ENCODE measurements around the gene MUC2. TPM values are rescaled to one million over a fixed set of nuclear protein-coding genes. Genes with fewer than 3 reads are reported as not detected.

Gene MUC2
- total RNA-seq, 2 experiments from 2014 or later: not detected

DNA sequence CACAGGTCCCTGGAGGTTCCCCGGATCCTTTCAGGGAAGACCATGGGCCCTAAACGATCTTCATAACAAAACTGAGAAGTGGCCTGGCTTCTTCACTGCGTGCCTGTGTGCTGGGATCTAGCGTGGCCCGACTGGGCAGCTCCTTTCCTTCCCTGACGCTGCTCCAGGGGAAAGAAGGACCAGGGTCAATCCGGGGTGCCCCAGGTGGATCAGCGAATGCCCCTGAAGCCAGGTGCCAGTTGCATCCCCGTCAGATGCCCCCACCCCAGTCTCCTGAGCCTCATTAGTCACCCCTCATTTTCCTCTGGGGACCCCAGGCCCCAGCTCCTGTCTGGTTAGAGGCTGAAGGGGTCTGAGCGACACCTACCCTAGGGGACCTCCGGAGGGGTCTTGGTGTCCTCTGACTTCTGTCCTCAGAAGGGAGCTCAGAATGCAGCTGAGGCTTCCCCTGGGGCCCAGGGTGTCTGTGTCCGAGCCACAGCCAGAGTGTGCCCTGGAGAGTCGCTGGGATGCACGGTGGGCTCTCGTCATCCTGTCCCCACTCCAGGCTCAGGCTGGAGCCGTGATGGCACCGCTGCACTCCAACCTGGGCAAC is 19.5 kb upstream of the MUC2 start:
- no peak for ATAC-seq
- DNase-seq: no peak
- Mint-ChIP-seq H3K27me3 (no peaks in the 10 kb centered on the region), H3K9me3 (ENCODE audit: low read depth) (no peaks in the 10 kb centered on the region), H3K4me1 (no peaks in the 10 kb centered on the region), H3K4me3 (no peak overlapping the region), H3K27ac (no peak overlapping the region), H3K36me3 (ENCODE audit: low read depth) (no peaks in the 10 kb centered on the region)
- intact Hi-C loops (cut with DNase I, micrococcal nuclease): no loop called here
- CTCF ChIA-PET: no interaction called here
- POLR2A ChIA-PET: no interaction called here

DNA sequence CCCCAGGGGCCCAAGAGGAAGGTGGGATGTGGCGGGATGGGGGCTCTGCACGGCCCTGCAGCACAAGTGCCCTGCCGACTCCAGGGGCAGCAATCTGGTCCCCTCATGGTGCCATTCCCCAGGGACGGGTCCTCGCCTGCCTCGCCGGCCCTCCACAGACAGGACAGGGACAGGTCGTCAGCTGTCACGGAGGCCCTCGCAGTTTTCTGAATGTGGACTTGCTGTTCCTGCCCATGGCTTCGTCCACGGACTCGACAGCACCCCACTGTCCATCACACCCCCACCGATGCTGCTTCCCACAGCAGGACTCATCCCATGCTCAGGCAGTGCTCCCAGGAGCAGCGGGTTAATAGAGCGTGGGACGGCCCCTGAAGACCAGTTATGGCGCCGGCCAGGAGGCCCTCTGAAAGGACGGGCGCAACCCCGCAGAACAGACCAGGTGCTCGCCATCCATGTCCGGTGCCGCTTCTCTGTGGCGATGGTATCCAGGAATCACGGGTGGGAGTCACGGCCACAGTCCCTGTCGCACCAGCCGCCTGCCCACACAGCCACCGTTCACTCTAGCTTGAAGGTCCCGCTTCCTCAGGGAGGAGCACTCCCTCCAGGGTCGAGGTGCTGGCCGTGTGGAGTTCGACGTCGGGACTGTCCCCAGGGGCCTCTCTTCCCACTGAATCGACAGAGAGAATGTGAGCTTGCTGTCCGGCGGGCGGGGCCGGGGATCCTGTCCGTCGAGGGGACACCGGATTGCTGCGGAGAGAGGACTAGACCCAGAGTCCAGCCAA is 18.5 kb upstream of the MUC2 start:
- Mint-ChIP-seq H3K4me3 (no peak overlapping the region), H3K27me3 (no peaks in the 10 kb centered on the region), H3K36me3 (ENCODE audit: low read depth) (no peaks in the 10 kb centered on the region), H3K9me3 (ENCODE audit: low read depth) (no peaks in the 10 kb centered on the region), H3K4me1 (no peaks in the 10 kb centered on the region), H3K27ac (no peak overlapping the region)
- POLR2A ChIA-PET: no interaction called here
- CTCF ChIA-PET: no interaction called here
- no peak for DNase-seq
- no peak for ATAC-seq
- intact Hi-C loops (cut with DNase I, micrococcal nuclease): no loop called here

DNA sequence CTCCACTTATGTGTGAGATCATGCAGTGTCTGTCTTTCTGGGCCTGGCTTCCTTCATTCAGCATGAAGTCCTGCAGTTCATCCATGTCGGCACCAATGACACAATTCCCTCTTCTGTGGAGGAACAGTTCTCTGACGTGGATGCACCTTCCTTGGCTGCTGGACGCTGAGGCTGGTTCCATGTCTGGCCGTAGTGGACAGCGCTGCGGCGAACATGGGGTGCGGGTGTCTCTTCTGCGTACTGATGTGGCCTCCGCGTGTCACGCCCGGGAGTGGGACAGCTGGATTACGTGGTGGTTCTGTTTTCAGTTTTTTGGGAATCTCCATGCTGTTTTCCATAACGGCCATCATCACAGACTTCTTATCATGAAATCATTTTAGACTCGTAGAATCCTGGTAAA is 16.9 kb upstream of the MUC2 start:
- Mint-ChIP-seq H3K9me3 (ENCODE audit: low read depth) (peaks cover 4% of the 10 kb centered on the region), H3K36me3 (ENCODE audit: low read depth) (no peaks in the 10 kb centered on the region), H3K4me3 (no peak overlapping the region), H3K4me1 (peaks cover 4% of the 10 kb centered on the region), H3K27me3 (peaks cover 4% of the 10 kb centered on the region), H3K27ac (no peak overlapping the region)
- intact Hi-C loops (cut with DNase I, micrococcal nuclease): no loop called here
- no peak for ATAC-seq
- CTCF ChIA-PET: no interaction called here
- DNase-seq: no peak
- POLR2A ChIA-PET: no interaction called here

DNA sequence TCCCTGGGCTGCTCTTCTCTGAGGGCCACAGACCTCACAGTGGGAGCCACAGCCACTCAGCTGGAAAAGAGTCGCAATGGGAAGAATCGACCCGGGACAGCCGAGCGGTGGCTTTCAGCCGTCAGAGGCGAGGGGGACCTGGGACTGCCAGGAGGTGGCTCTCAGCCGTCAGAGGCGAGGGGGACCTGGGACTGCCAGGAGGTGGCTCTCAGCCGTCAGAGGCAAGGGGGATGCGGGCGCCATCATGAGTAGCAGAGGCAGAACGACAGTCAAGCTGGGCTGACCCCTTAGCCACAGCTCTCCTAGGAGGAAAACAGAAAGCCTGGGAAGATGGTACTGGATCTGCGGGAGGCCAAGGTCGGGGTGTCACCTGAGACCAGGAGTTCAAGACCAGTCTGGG is 14.9 kb upstream of the MUC2 start:
- peaks cover 18% of the 10 kb centered on the region for H3K4me1 Mint-ChIP-seq
- H3K4me3 Mint-ChIP-seq: no peak overlapping the region
- no peak overlapping the region for H3K27ac Mint-ChIP-seq
- intact Hi-C loops (cut with DNase I, micrococcal nuclease): no loop called here
- H3K27me3 Mint-ChIP-seq: peaks cover 7% of the 10 kb centered on the region
- H3K36me3 Mint-ChIP-seq (ENCODE audit: low read depth): no peaks in the 10 kb centered on the region
- DNase-seq: no peak
- ATAC-seq: no peak
- ChIA-PET POLR2A (no interaction called here), CTCF (no interaction called here)
- peaks cover 4% of the 10 kb centered on the region for H3K9me3 Mint-ChIP-seq (ENCODE audit: low read depth)

DNA sequence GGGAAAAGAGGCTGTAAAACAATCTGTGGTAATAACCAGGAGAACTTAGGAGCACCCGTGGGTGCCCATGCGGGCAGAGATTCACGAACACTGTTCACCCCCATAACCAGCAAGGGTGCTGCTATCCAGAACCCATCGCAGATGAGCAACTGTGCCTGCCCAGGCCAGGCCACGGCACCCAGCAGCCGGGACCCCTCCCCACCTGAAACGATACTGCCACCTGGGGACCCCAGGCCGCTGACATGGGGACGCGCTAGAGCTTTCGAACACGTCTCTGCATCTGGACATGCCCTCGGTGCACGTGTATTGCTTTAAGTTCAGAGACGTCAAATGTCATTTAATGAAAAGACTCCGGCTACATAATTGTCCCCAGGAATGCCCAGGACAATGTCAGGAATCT is 14.3 kb upstream of the MUC2 start:
- no peak for ATAC-seq
- Mint-ChIP-seq H3K9me3 (ENCODE audit: low read depth) (peaks cover 4% of the 10 kb centered on the region), H3K27me3 (peaks cover 7% of the 10 kb centered on the region), H3K36me3 (ENCODE audit: low read depth) (no peaks in the 10 kb centered on the region), H3K27ac (no peak overlapping the region), H3K4me1 (peaks cover 18% of the 10 kb centered on the region), H3K4me3 (no peak overlapping the region)
- intact Hi-C loops (cut with DNase I, micrococcal nuclease): no loop called here
- ChIA-PET POLR2A (no interaction called here), CTCF (no interaction called here)
- DNase-seq: no peak

DNA sequence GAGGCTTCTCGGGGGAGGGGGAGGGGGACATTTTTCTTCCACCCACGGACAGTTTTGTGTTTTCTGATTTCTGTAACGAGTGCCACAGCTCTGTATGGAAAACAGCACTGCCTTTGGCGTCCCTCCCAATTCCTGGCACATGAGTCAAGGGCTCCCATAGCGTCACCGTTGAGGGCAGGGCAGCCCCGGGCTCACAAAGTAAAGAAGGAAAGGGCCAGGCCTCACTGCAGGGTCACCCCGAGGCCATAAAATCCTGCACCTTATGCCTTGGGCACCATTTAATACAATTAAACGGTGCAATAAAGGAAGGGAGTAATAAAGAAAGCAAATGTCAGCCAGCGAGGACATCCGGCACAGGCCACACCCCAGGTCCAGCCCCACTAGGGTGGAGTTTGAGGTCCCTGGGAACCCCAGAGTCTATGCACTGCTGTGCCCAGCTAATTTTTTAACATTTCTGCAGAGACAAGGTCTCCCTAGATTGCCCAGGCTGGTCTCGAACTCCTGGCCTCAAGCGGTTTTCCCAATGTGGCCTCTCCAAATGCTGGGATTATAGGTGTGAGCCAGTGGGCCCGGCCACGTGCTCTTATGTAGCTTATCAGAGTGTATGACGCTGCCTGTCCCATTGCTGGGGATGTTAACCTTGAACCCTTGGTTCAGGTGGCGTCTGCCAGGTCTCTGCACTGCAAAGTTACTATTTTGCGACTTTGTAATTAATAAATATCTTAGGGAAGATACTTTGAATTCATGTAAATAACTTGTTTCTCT is 13.6 kb upstream of the MUC2 start:
- H3K36me3 Mint-ChIP-seq (ENCODE audit: low read depth): no peaks in the 10 kb centered on the region
- POLR2A ChIA-PET: no interaction called here
- no peak for ATAC-seq
- no peak for DNase-seq
- H3K27ac Mint-ChIP-seq: no peak overlapping the region
- no peak overlapping the region for H3K4me3 Mint-ChIP-seq
- CTCF ChIA-PET: no interaction called here
- peaks cover 4% of the 10 kb centered on the region for H3K9me3 Mint-ChIP-seq (ENCODE audit: low read depth)
- H3K4me1 Mint-ChIP-seq: peaks cover 18% of the 10 kb centered on the region
- intact Hi-C loops (cut with DNase I, micrococcal nuclease): no loop called here
- H3K27me3 Mint-ChIP-seq: peaks cover 11% of the 10 kb centered on the region

DNA sequence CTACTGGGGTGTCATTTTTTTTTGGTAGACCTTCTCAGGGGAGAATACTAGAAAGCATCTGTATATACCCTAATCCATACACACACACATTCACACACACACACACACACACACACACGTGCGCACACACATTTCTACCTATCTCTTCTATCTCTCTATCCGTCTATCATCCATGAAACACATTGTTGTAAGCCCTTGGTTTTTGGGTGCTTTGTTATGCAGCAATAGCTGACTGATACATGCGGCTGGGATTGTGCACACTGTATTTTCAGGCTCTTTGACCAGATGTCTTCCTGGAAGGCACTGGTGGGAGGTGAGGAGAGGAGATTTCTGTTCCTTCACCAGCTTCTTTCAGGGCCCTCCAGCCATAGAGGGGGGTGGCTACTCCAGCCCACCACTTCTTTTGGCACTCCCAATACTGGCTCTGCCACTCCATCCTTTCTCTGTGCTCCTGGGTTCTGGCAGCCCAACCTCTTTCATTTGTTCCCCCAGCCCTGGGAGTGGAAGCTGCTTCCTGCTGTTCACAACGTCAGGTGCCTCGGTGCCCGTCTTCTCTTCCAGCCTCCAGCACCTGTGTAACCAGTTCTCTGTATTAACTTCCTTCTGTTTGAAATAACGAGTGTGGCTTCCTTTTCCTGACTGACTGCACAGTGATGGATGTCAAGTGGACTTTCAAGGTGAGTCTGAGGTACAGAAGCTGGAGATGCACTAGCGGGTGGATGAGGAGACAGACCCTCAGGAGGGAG is 12.4 kb upstream of the MUC2 start:
- no peak overlapping the region for H3K4me3 Mint-ChIP-seq
- POLR2A ChIA-PET: no interaction called here

DNA sequence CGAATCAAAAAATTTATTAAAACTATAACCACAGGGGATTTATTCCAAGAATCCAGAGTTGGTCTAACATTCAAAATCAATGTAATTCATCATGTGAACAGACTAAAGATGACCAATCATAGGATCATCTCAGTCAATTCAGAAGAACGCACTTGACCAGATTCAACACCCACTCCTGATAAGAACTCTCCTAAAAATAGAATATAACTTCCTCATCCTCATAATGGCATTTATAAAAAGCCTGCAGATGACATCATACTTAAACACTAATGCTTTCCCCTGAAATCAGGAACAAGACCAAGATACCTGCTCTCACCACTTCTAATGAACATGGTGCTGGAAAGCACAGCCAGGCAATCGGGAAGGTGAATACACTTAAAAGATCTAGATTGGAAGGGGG is 10.5 kb upstream of the MUC2 start:
- no peak for DNase-seq
- CTCF ChIA-PET: no interaction called here

More for the DNA sequence above, 12.4 kb upstream of the MUC2 start:
- Mint-ChIP-seq H3K9me3 (ENCODE audit: low read depth) (peaks cover 4% of the 10 kb centered on the region), H3K27me3 (peaks cover 12% of the 10 kb centered on the region), H3K27ac (no peak overlapping the region), H3K36me3 (ENCODE audit: low read depth) (no peaks in the 10 kb centered on the region), H3K4me1 (peaks cover 18% of the 10 kb centered on the region)
- CTCF ChIA-PET: interaction anchor here (0.6 to 0.8 kb wide), 2 partner anchors 21 to 590 kb away, joined by 3 read pairs; no protein-coding TSS in a partner anchor
- no peak for DNase-seq
- ATAC-seq: no peak
- intact Hi-C loops (cut with DNase I, micrococcal nuclease): no loop called here

DNA sequence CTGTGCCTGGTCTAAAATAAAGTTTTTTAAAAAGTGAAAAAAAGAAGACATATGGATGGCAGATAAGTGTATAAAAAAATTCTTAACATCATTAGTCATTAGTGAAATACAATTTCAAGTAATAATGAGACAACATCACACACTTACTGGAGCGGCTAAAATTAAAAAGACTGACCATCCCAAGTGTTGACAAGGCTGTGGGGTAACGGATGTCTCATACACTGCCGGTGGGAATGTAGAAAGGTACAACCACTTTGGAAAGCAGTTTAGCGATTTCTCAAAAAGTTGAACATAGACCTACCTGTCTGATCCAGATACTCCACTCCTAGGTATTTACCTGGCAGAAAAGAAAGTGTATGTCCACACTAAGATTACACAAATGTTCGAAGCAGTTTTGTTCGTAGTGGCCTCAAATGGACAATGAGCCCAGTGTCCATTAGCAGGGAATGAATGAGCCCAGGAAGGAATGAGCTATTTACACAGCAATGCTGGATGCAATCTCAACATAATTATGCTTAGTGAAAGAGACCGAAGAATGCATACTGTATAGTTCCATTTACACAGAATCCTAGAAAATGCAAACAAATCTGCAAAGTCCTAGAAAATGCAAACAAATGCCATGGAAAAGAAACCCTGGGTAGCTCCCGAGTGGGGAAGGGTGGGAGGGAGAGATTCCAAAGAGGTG is 6.7 kb upstream of the MUC2 start:
- ATAC-seq: no peak
- CTCF ChIA-PET: no interaction called here

More for the DNA sequence above, 10.5 kb upstream of the MUC2 start:
- peaks cover 4% of the 10 kb centered on the region for H3K9me3 Mint-ChIP-seq (ENCODE audit: low read depth)
- no peak overlapping the region for H3K27ac Mint-ChIP-seq
- intact Hi-C loops (cut with DNase I, micrococcal nuclease): no loop called here
- peaks cover 15% of the 10 kb centered on the region for H3K27me3 Mint-ChIP-seq
- H3K4me3 Mint-ChIP-seq: no peak overlapping the region
- peaks cover 18% of the 10 kb centered on the region for H3K4me1 Mint-ChIP-seq
- no peaks in the 10 kb centered on the region for H3K36me3 Mint-ChIP-seq (ENCODE audit: low read depth)
- POLR2A ChIA-PET: no interaction called here
- ATAC-seq: no peak

DNA sequence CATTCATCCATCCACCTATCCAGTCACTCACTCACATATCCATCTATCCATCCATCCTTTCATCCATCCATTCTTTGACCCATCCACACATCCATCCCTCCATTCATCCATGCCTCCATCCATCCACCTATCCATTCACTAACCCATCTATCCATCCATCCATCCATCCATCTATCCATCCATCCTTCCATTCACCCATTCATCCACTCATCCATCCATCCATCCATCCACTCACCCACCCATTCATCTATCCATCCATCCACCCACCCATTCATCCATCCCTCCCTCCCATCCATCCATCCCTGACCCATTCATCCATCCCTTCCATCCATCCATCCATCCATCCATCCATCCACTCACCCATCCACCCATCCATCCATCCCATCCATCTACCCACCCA is 4.9 kb upstream of the MUC2 start:
- intact Hi-C loops (cut with DNase I, micrococcal nuclease): no loop called here
- Mint-ChIP-seq H3K9me3 (ENCODE audit: low read depth) (no peaks in the 10 kb centered on the region), H3K4me1 (no peaks in the 10 kb centered on the region), H3K4me3 (no peak overlapping the region), H3K27ac (no peak overlapping the region), H3K36me3 (ENCODE audit: low read depth) (no peaks in the 10 kb centered on the region), H3K27me3 (peaks cover 12% of the 10 kb centered on the region)
- ATAC-seq: no peak
- no peak for DNase-seq
- ChIA-PET POLR2A (no interaction called here), CTCF (no interaction called here)

More for the DNA sequence above, 6.7 kb upstream of the MUC2 start:
- POLR2A ChIA-PET: no interaction called here
- no peaks in the 10 kb centered on the region for H3K36me3 Mint-ChIP-seq (ENCODE audit: low read depth)
- H3K27ac Mint-ChIP-seq: no peak overlapping the region
- H3K9me3 Mint-ChIP-seq (ENCODE audit: low read depth): no peaks in the 10 kb centered on the region
- intact Hi-C loops (cut with DNase I, micrococcal nuclease): no loop called here
- peaks cover 12% of the 10 kb centered on the region for H3K4me1 Mint-ChIP-seq
- DNase-seq: no peak
- no peak overlapping the region for H3K4me3 Mint-ChIP-seq
- peaks cover 16% of the 10 kb centered on the region for H3K27me3 Mint-ChIP-seq
